ENCODE data around the gene PARD3. TPM values are rescaled to one million over a fixed set of nuclear protein-coding genes. Genes with fewer than 3 reads are reported as not detected.

The PARD3 gene
- total RNA-seq, 1 experiment from 2014 or later = 46.3 TPM

DNA sequence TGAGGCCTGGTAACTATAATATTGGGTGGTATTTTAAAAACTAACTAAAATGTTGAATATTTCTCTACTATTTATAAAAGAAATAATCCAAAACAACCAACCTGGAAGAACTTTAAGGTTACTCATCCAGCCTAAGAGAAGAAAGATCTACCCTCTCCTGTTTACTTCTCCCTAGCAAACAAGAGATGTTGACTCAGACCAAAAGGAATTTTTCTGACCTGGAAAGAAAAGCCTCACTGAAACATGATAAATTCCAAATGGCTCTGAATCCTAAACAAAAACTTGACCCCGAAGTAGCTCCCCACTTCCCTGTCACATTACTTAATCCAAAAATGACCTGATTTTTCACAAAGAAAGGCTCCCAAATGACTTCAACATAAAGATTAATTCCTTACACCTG, 101.2 kb downstream of the PARD3 start:
- Histone ChIP-seq H2AFZ (ENCODE audit: low read depth, low read length, poor library complexity, severe bottlenecking) (no peak overlapping the region), H3K36me3 (ENCODE audit: control insufficient read depth in 1 of 2, insufficient read depth in 2 of 2, low read length in 2 of 2) (no peaks in the 10 kb centered on the region), H3K4me3 (replicated peaks in 1 of 2; ENCODE audit: low read depth in 1 of 2, low read length in 2 of 2) (no peak overlapping the region), H3K79me2 (ENCODE audit: insufficient read depth, low read length) (peaks cover 58% of the 10 kb centered on the region), H3K4me1 (ENCODE audit: control insufficient read depth in 1 of 2, insufficient read depth in 2 of 2, low read length in 2 of 2) (peaks cover 36 to 43% of the 10 kb centered on the region in 2 experiments), H3K27me3 (ENCODE audit: insufficient read depth, low read length) (no peaks in the 10 kb centered on the region), H3K9me3 (ENCODE audit: control insufficient read depth in 1 of 2, insufficient read depth in 1 of 2, low read depth in 1 of 2, low read length in 2 of 2) (no peaks in the 10 kb centered on the region), H3K27ac (ENCODE audit: low read depth, low read length) (no peak overlapping the region), H4K20me1 (ENCODE audit: insufficient read depth) (no peaks in the 10 kb centered on the region), H3K9me2 (ENCODE audit: insufficient read depth) (no peaks in the 10 kb centered on the region), H3K4me2 (ENCODE audit: low read length) (peak overlapping the region; percentile 17; the same call in 1 of the 2 replicates), H3K9ac (ENCODE audit: low read length) (no peak overlapping the region)
- no TSS peak for BruUV-seq (replicated peaks)
- no peak for DNase-seq (ENCODE audit: low read depth, low spot score)
- intact Hi-C loops (cut with micrococcal nuclease) = no loop called here
- TF ChIP-seq CEBPB (IDR thresholded peaks at IDR 0.05; ENCODE audit: low read depth) = no peak
- TF ChIP-seq, protein P1, sequence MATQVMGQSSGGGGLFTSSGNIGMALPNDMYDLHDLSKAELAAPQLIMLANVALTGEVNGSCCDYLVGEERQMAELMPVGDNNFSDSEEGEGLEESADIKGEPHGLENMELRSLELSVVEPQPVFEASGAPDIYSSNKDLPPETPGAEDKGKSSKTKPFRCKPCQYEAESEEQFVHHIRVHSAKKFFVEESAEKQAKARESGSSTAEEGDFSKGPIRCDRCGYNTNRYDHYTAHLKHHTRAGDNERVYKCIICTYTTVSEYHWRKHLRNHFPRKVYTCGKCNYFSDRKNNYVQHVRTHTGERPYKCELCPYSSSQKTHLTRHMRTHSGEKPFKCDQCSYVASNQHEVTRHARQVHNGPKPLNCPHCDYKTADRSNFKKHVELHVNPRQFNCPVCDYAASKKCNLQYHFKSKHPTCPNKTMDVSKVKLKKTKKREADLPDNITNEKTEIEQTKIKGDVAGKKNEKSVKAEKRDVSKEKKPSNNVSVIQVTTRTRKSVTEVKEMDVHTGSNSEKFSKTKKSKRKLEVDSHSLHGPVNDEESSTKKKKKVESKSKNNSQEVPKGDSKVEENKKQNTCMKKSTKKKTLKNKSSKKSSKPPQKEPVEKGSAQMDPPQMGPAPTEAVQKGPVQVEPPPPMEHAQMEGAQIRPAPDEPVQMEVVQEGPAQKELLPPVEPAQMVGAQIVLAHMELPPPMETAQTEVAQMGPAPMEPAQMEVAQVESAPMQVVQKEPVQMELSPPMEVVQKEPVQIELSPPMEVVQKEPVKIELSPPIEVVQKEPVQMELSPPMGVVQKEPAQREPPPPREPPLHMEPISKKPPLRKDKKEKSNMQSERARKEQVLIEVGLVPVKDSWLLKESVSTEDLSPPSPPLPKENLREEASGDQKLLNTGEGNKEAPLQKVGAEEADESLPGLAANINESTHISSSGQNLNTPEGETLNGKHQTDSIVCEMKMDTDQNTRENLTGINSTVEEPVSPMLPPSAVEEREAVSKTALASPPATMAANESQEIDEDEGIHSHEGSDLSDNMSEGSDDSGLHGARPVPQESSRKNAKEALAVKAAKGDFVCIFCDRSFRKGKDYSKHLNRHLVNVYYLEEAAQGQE (IDR thresholded peaks at IDR 0.05; ENCODE audit: low read depth) = no peak
- TF ChIP-seq SP1 (IDR thresholded peaks at IDR 0.05; ENCODE audit: low read depth) = no peak
- TF ChIP-seq FOSL1 (IDR thresholded peaks at IDR 0.05; ENCODE audit: low read depth) = 0 out of 2 replicates have a peak, but pooled peaks have one; percentile 14
- TF ChIP-seq JUND (IDR thresholded peaks at IDR 0.05) = 0 out of 2 replicates have a peak, but pooled peaks have one; percentile 15
- no peak for TF ChIP-seq POLR2AphosphoS5 (IDR thresholded peaks at IDR 0.05; ENCODE audit: low read depth, low read length)
- ChIA-PET POLR2A (no interaction called here), RAD21 (ENCODE audit: low non-redundant PET in 1 of 2, low total read pairs in 2 of 2, uncharacterized antibody in 2 of 2, unreplicated experiment in 2 of 2) (no interaction called here), CTCF (interaction anchor here (1.8 kb wide), 1 partner anchor 19 kb away, joined by 6 read pairs; no protein-coding TSS in a partner anchor)
- ATAC-seq = no peak

DNA sequence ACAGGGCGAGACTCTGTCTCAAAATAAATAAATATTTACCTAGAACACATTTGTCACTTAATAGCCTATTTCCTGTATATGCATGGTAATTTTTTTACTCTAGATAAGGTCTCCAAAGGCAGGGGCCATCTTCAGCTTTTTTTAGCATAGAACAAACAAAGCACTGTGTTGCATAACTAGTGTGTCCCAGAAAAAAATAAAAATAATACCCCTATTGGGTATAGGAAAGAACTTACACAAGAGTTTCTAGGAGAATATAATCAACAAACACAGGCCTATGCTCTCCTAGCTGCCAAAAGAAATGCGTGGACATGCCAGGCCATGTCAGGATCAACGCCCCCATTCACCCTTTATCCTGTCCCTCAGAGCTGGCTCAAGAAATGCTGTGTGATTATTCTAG, 103.6 kb downstream of the PARD3 start:
- Histone ChIP-seq H3K27ac (ENCODE audit: low read depth, low read length) (no peak overlapping the region), H3K4me3 (replicated peaks in 1 of 2; ENCODE audit: low read depth in 1 of 2, low read length in 2 of 2) (no peak overlapping the region), H3K4me2 (ENCODE audit: low read length) (no peak overlapping the region), H3K36me3 (ENCODE audit: control insufficient read depth in 1 of 2, insufficient read depth in 2 of 2, low read length in 2 of 2) (no peaks in the 10 kb centered on the region), H4K20me1 (ENCODE audit: insufficient read depth) (no peaks in the 10 kb centered on the region), H3K9ac (ENCODE audit: low read length) (no peak overlapping the region), H3K9me2 (ENCODE audit: insufficient read depth) (no peaks in the 10 kb centered on the region), H2AFZ (ENCODE audit: low read depth, low read length, poor library complexity, severe bottlenecking) (no peak overlapping the region), H3K79me2 (ENCODE audit: insufficient read depth, low read length) (peaks cover 52% of the 10 kb centered on the region), H3K9me3 (ENCODE audit: control insufficient read depth in 1 of 2, insufficient read depth in 1 of 2, low read depth in 1 of 2, low read length in 2 of 2) (no peaks in the 10 kb centered on the region), H3K4me1 (ENCODE audit: control insufficient read depth in 1 of 2, insufficient read depth in 2 of 2, low read length in 2 of 2) (peaks cover 30 to 35% of the 10 kb centered on the region in 2 experiments), H3K27me3 (ENCODE audit: insufficient read depth, low read length) (no peaks in the 10 kb centered on the region)
- CTCF ChIA-PET = no interaction called here
- POLR2A ChIA-PET = no interaction called here
- no TSS peak for BruUV-seq (replicated peaks)
- DNase-seq (ENCODE audit: low read depth, low spot score) (no peak), ATAC-seq (no peak)
- RAD21 ChIA-PET (ENCODE audit: low non-redundant PET in 1 of 2, low total read pairs in 2 of 2, uncharacterized antibody in 2 of 2, unreplicated experiment in 2 of 2) = no interaction called here
- intact Hi-C loops (cut with micrococcal nuclease) = no loop called here
- TF ChIP-seq, protein P2, sequence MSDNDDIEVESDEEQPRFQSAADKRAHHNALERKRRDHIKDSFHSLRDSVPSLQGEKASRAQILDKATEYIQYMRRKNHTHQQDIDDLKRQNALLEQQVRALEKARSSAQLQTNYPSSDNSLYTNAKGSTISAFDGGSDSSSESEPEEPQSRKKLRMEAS (IDR thresholded peaks at IDR 0.05) = no peak
- TF ChIP-seq, protein P3, sequence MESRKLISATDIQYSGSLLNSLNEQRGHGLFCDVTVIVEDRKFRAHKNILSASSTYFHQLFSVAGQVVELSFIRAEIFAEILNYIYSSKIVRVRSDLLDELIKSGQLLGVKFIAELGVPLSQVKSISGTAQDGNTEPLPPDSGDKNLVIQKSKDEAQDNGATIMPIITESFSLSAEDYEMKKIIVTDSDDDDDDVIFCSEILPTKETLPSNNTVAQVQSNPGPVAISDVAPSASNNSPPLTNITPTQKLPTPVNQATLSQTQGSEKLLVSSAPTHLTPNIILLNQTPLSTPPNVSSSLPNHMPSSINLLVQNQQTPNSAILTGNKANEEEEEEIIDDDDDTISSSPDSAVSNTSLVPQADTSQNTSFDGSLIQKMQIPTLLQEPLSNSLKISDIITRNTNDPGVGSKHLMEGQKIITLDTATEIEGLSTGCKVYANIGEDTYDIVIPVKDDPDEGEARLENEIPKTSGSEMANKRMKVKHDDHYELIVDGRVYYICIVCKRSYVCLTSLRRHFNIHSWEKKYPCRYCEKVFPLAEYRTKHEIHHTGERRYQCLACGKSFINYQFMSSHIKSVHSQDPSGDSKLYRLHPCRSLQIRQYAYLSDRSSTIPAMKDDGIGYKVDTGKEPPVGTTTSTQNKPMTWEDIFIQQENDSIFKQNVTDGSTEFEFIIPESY (IDR thresholded peaks at IDR 0.05; ENCODE audit: extremely low read depth, insufficient replicate concordance, low read length) = no peak
- TF ChIP-seq JUND (IDR thresholded peaks at IDR 0.05) (no peak), POLR2AphosphoS5 (IDR thresholded peaks at IDR 0.05; ENCODE audit: low read depth, low read length) (no peak), RAD21 (IDR thresholded peaks at IDR 0.05; ENCODE audit: low read depth) (no peak)
- TF ChIP-seq, protein P4, sequence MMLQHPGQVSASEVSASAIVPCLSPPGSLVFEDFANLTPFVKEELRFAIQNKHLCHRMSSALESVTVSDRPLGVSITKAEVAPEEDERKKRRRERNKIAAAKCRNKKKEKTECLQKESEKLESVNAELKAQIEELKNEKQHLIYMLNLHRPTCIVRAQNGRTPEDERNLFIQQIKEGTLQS (IDR thresholded peaks at IDR 0.05) = no peak
- TF ChIP-seq, protein P1 (IDR thresholded peaks at IDR 0.05; ENCODE audit: low read depth) = no peak

Measured in HCT116 (cell line).